GM23338 (cell line): Measurements from ENCODE around the gene BCL10. TPM values are rescaled to one million over a fixed set of nuclear protein-coding genes. Genes with fewer than 3 reads are reported as not detected.
A peak's percentile ranks its signal among the peaks of the same experiment; 100 is the strongest.

Experiments
- ATAC-seq: fragments of 200-7000 bp; cut with Tn5 transposase; 3 replicates; pipeline ENCODE4 v1.9.1; 2020
- DNase-seq: peaks from one replicate; pipeline ENCODE4 v3.0.0-alpha.2; 2015; ENCODE audit warnings: low spot score
- H2AFZ ChIP-seq: fragments of 200-600 bp; sonication (generic); 2 replicates; pipeline ENCODE4 v1.8.0; 2016; ENCODE audit warnings: antibody characterized with exemption, mild to moderate bottlenecking, moderate library complexity
- H3F3A ChIP-seq: fragments of 200-600 bp; sonication (generic); replicated peaks from 2 replicates; pipeline ENCODE4 v1.8.0; 2017; ENCODE audit warnings: antibody characterized with exemption, mixed run types, low read depth
- H3K27ac ChIP-seq: fragments of 200-600 bp; sonication (generic); 2 replicates; pipeline ENCODE4 v1.6.1; 2016; ENCODE audit warnings: low read depth
- H3K27me3 ChIP-seq: fragments of 200-600 bp; sonication (generic); 2 replicates; pipeline ENCODE4 v1.8.0; 2016; ENCODE audit warnings: mild to moderate bottlenecking, mixed run types, moderate library complexity; ENCODE audit not compliant: insufficient read depth
- H3K36me3 ChIP-seq: fragments of 200-600 bp; sonication (generic); 2 replicates; pipeline ENCODE4 v1.8.0; 2016; ENCODE audit warnings: mild to moderate bottlenecking; ENCODE audit not compliant: insufficient read depth
- H3K4me1 ChIP-seq: fragments of 200-600 bp; sonication (generic); 2 replicates; pipeline ENCODE4 v1.8.0; 2016; ENCODE audit warnings: mild to moderate bottlenecking, moderate library complexity; ENCODE audit not compliant: insufficient read depth
- H3K4me2 ChIP-seq: fragments of 200-600 bp; sonication (generic); 2 replicates; pipeline ENCODE4 v1.7.1; 2017; ENCODE audit warnings: mixed run types
- H3K4me3 ChIP-seq: fragments of 200-600 bp; sonication (generic); 2 replicates; pipeline ENCODE4 v1.6.1; 2016; ENCODE audit warnings: mixed run types
- H3K79me2 ChIP-seq: fragments of 200-600 bp; sonication (generic); replicated peaks from 2 replicates; pipeline ENCODE4 v1.8.0; 2017; ENCODE audit warnings: mild to moderate bottlenecking; ENCODE audit not compliant: insufficient read depth
- H3K9me2 ChIP-seq: fragments of 200-600 bp; sonication (generic); 2 replicates; pipeline ENCODE4 v1.8.0; 2017; ENCODE audit not compliant: insufficient read depth
- H4K20me1 ChIP-seq: fragments of 200-600 bp; sonication (generic); replicated peaks from 2 replicates; pipeline ENCODE4 v1.8.0; 2017; ENCODE audit warnings: mild to moderate bottlenecking; ENCODE audit not compliant: insufficient read depth
- H3K27ac Mint-ChIP-seq: 2 replicates; pipeline ENCODE4 v1.8.0; 2020; ENCODE audit warnings: inconsistent platforms, mild to moderate bottlenecking, moderate library complexity, mixed read lengths
- H3K27me3 Mint-ChIP-seq: 3 replicates; pipeline ENCODE4 v1.8.0; 2022; ENCODE audit warnings: low read depth, mild to moderate bottlenecking, moderate library complexity, mixed read lengths, inconsistent platforms; ENCODE audit not compliant: insufficient read depth, poor library complexity
- H3K36me3 Mint-ChIP-seq: 3 replicates; pipeline ENCODE4 v1.8.0; 2021; ENCODE audit warnings: low read depth, mild to moderate bottlenecking, inconsistent platforms, moderate library complexity, mixed read lengths
- H3K4me1 Mint-ChIP-seq: 3 replicates; pipeline ENCODE4 v1.8.0; 2020; ENCODE audit warnings: mild to moderate bottlenecking, inconsistent platforms, mixed read lengths
- H3K4me3 Mint-ChIP-seq: 3 replicates; pipeline ENCODE4 v1.8.0; 2021; ENCODE audit warnings: moderate library complexity, mild to moderate bottlenecking, inconsistent platforms, mixed read lengths
- H3K9me3 Mint-ChIP-seq: 3 replicates; pipeline ENCODE4 v1.8.0; 2020; ENCODE audit warnings: moderate library complexity, mild to moderate bottlenecking, inconsistent platforms, mixed read lengths
- CREB1 ChIP-seq: fragments of 250-450 bp; sonication (Bioruptor Pico); IDR thresholded peaks from 2 replicates; pipeline ENCODE4 v1.5.0; 2020; ENCODE audit warnings: low read depth, mild to moderate bottlenecking, moderate library complexity
- CTCF ChIP-seq, 2 experiments: fragments of 200-600 bp in 1 of 2; sonication (generic) in 1 of 2; conservative IDR thresholded peaks; 2 replicates each; pipeline versions ENCODE4 v1.5.1 to v1.6.1; 2016 to 2017; ENCODE audit warnings: antibody characterized with exemption in 2 of 2, low read depth in 2 of 2, mild to moderate bottlenecking in 2 of 2, moderate library complexity in 1 of 2
- ETS1 ChIP-seq: IDR thresholded peaks from 2 replicates; pipeline ENCODE4 v1.6.1; 2016; ENCODE audit warnings: antibody characterized with exemption
- EZH2 ChIP-seq: fragments of 200-600 bp; sonication (generic); IDR thresholded peaks from one replicate; pipeline ENCODE4 v1.8.0; 2017; ENCODE audit warnings: antibody characterized with exemption, mild to moderate bottlenecking, low read depth; ENCODE audit not compliant: unreplicated experiment
- EZH2phosphoT487 ChIP-seq: fragments of 200-600 bp; sonication (generic); IDR thresholded peaks from one replicate; pipeline ENCODE4 v1.8.1; 2018; ENCODE audit warnings: antibody characterized with exemption; ENCODE audit not compliant: unreplicated experiment
- JUNB ChIP-seq: IDR thresholded peaks from one replicate; pipeline ENCODE4 v1.6.1; 2016; ENCODE audit warnings: antibody characterized with exemption; ENCODE audit not compliant: unreplicated experiment
- NANOG ChIP-seq: IDR thresholded peaks from 2 replicates; pipeline ENCODE4 v1.6.1; 2016; ENCODE audit warnings: antibody characterized with exemption, borderline replicate concordance
- POLR2AphosphoS5 ChIP-seq: IDR thresholded peaks from 2 replicates; pipeline ENCODE4 v1.6.1; 2016; ENCODE audit warnings: antibody characterized with exemption, low read depth
- REST ChIP-seq: IDR thresholded peaks from one replicate; pipeline ENCODE4 v1.6.1; 2018; ENCODE audit warnings: antibody characterized with exemption; ENCODE audit not compliant: unreplicated experiment
- STAT1 ChIP-seq: IDR thresholded peaks from one replicate; pipeline ENCODE4 v1.6.1; 2016; ENCODE audit warnings: antibody characterized with exemption; ENCODE audit not compliant: unreplicated experiment
- ZNF114 ChIP-seq: fragments of 250-450 bp; sonication (Bioruptor Pico); IDR thresholded peaks from 2 replicates; pipeline ENCODE4 v1.5.0; 2020; ENCODE audit warnings: mild to moderate bottlenecking, moderate library complexity
- ZNF331 ChIP-seq: fragments of 250-450 bp; sonication (Bioruptor Pico); IDR thresholded peaks from 2 replicates; pipeline ENCODE4 v1.5.0; 2020; ENCODE audit warnings: low read depth, mild to moderate bottlenecking, moderate library complexity
- ZNF462 ChIP-seq: fragments of 250-450 bp; sonication (Bioruptor Pico); IDR thresholded peaks from 2 replicates; pipeline ENCODE4 v1.5.0; 2020; ENCODE audit warnings: mild to moderate bottlenecking, moderate library complexity
- polyA plus RNA-seq: library from polyadenylated mRNA; unstranded; fragments of >200 nt; fragmentation: Nextera tagmentation; extraction: Ambion mirVana; gene quantifications from 2 replicates; pipeline ENCODE4 v1.2.1, GENCODE V29; 2016
- total RNA-seq: library from RNA; depleted of rRNA; stranded (reverse); fragments of >200 nt; shearing (Covaris generic); gene quantifications from 2 replicates; pipeline ENCODE4 v1.2.3, GENCODE V29; 2014

Gene BCL10
- total and polyA plus RNA-seq, 2 experiments from 2014 or later = 23.1 to 33.7 TPM

DNA sequence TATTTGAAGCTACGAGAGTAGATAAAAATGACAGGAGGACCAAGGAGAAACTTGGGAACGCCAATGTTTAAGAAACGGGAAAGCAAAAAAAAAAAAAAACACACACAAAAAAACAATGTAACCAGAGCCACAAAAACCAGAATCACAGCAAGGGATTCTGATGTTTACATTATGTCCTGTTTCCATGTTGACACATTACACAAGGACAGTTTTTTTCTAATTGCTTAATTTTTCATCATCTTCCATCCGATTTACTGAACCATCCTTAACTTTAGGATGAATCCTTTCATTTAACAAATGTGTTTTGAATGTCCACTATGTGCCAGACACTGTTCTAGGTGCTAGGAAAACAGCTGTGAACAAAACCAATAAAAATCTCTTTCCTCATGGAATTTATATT lies 1.4 kb upstream of the BCL10 start:
- Histone ChIP-seq H3K4me2 (no peak overlapping the region), H3K27ac (0 out of 2 replicates have a peak overlapping the region, but pooled peaks have one; percentile 83), H2AFZ (peak overlapping the region; percentile 12; the same call in 1 of the 2 replicates), H4K20me1 (peaks cover 10% of the 10 kb centered on the region; the same call in 1 of the 2 replicates), H3K27me3 (no peaks in the 10 kb centered on the region), H3K4me3 (no peak overlapping the region), H3F3A (0 out of 2 replicates have a peak, but pooled peaks cover 6% of the 10 kb centered on the region), H3K79me2 (peaks cover 31% of the 10 kb centered on the region), H3K36me3 (no peaks in the 10 kb centered on the region), H3K9me2 (0 out of 2 replicates have a peak, but pooled peaks cover 5% of the 10 kb centered on the region), H3K4me1 (peaks cover 19% of the 10 kb centered on the region)
- Mint-ChIP-seq H3K36me3 (no peaks in the 10 kb centered on the region; the same call in 2 of the 3 replicates), H3K27ac (no peak overlapping the region), H3K27me3 (peaks cover 13% of the 10 kb centered on the region), H3K4me1 (peaks cover 53% of the 10 kb centered on the region), H3K9me3 (peaks cover 3% of the 10 kb centered on the region; the same call in 2 of the 3 replicates), H3K4me3 (peak overlapping the region; percentile 88; the same call in 1 of the 3 replicates)
- DNase-seq (no peak), ATAC-seq (no peak)
- TF ChIP-seq ZNF114 (CRISPR knock-in tag) (no peak), EZH2phosphoT487 (no peak), EZH2 (no peak), NANOG (no peak), ZNF331 (CRISPR knock-in tag) (no peak), CTCF (conservative IDR thresholded peaks at IDR 0.05; ENCODE audit: low read depth in 2 of 2) (no peak), STAT1 (no peak), ETS1 (no peak), JUNB (no peak), REST (no peak), ZNF462 (no peak), POLR2AphosphoS5 (no peak), CREB1 (CRISPR knock-in tag) (no peak)
